ENCODE data around the gene JADE1.

- TF ChIP-seq YY1 (IDR thresholded peaks at IDR 0.05; ENCODE audit: insufficient read depth, insufficient read length) (no peak), ZNF274 (IDR thresholded peaks at IDR 0.05; ENCODE audit: low read depth, low read length) (no peak), SUZ12 (IDR thresholded peaks at IDR 0.05; ENCODE audit: extremely low read depth, insufficient read depth, insufficient read length) (no peak)
These were observed 21.8 kb upstream of the JADE1 start for GRCh38 chr4:128787509-128788311.
